Nephron (organoid): ENCODE data around the gene MTMR2.
"Not testable (repeated sequence)": the region's sequence is repeated elsewhere in the genome, so short reads cannot be mapped to it uniquely, and the experiment has no call there.

Experiments used
- H3K27ac Mint-ChIP-seq, 3 experiments: 2 replicates each; pipeline ENCODE4 v1.8.0; 2020; ENCODE audit warnings: mixed read lengths in 3 of 3, mild to moderate bottlenecking in 2 of 3, moderate library complexity in 1 of 3
- H3K27me3 Mint-ChIP-seq: 2 replicates; pipeline ENCODE4 v1.8.0; 2021; ENCODE audit warnings: low read depth, mild to moderate bottlenecking, moderate library complexity, mixed read lengths
- H3K36me3 Mint-ChIP-seq: 2 replicates; pipeline ENCODE4 v1.8.0; 2020; ENCODE audit warnings: low read depth, mixed read lengths
- H3K4me1 Mint-ChIP-seq: 2 replicates; pipeline ENCODE4 v1.8.0; 2020; ENCODE audit warnings: mixed read lengths
- H3K4me3 Mint-ChIP-seq, 3 experiments: 2 replicates each; pipeline ENCODE4 v1.8.0; 2020; ENCODE audit warnings: mild to moderate bottlenecking in 3 of 3, mixed read lengths in 3 of 3, moderate library complexity in 2 of 3
- H3K9me3 Mint-ChIP-seq: 2 replicates; pipeline ENCODE4 v1.8.0; 2020; ENCODE audit warnings: mixed read lengths
- TF ChIP-seq, protein P1 (sequence below), 3 experiments: fragments of 200-600 bp; sonication (generic); IDR thresholded peaks; one replicate each; pipeline ENCODE4 v1.5.0; 2021; ENCODE audit warnings: antibody characterized with exemption in 3 of 3; ENCODE audit not compliant: unreplicated experiment in 3 of 3

The MTMR2 gene

DNA sequence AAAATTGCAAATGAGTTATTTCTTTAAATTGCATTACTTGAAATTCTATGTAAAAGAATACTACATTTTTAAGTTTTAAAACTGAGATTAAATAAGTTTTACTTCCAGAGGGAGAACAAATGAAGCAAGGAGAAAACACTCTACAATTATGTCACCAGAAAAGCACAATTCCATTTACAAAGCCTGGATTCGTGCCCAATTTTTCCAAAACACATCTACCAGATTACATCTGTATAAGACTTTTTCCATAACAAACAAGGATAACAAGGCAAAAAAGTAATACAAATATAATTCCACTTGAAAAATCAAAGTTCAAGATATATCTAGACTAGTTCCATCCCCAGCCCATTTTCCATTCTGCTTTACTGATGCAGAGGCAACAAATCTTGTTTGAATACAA lies 40.5 kb downstream of the MTMR2 start:
- H3K27me3 Mint-ChIP-seq = no peaks in the 10 kb centered on the region
- no peak overlapping the region for H3K4me3 Mint-ChIP-seq
- H3K27ac Mint-ChIP-seq = no peak overlapping the region
- peaks cover 3% of the 10 kb centered on the region for H3K9me3 Mint-ChIP-seq
- H3K36me3 Mint-ChIP-seq = peaks cover 65% of the 10 kb centered on the region
- TF ChIP-seq, protein P1, sequence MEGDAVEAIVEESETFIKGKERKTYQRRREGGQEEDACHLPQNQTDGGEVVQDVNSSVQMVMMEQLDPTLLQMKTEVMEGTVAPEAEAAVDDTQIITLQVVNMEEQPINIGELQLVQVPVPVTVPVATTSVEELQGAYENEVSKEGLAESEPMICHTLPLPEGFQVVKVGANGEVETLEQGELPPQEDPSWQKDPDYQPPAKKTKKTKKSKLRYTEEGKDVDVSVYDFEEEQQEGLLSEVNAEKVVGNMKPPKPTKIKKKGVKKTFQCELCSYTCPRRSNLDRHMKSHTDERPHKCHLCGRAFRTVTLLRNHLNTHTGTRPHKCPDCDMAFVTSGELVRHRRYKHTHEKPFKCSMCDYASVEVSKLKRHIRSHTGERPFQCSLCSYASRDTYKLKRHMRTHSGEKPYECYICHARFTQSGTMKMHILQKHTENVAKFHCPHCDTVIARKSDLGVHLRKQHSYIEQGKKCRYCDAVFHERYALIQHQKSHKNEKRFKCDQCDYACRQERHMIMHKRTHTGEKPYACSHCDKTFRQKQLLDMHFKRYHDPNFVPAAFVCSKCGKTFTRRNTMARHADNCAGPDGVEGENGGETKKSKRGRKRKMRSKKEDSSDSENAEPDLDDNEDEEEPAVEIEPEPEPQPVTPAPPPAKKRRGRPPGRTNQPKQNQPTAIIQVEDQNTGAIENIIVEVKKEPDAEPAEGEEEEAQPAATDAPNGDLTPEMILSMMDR (IDR thresholded peaks at IDR 0.05; ENCODE audit: unreplicated experiment in 3 of 3) = no peak
- no peaks in the 10 kb centered on the region for H3K4me1 Mint-ChIP-seq

GRCh38 chr11:95877291-95877690 lies 46.6 kb downstream of the MTMR2 start:
- Mint-ChIP-seq H3K9me3 (peaks cover 30% of the 10 kb centered on the region), H3K27me3 (no peaks in the 10 kb centered on the region), H3K27ac (no peak overlapping the region), H3K36me3 (peaks cover 73% of the 10 kb centered on the region), H3K4me3 (no peak overlapping the region), H3K4me1 (no peaks in the 10 kb centered on the region)
- TF ChIP-seq, protein P1 (IDR thresholded peaks at IDR 0.05; ENCODE audit: unreplicated experiment in 3 of 3) = no peak

GRCh38 chr11:95870877-95871276 lies 53.0 kb downstream of the MTMR2 start:
- H3K27me3 Mint-ChIP-seq, H3K4me3 Mint-ChIP-seq, H3K27ac Mint-ChIP-seq, H3K4me1 Mint-ChIP-seq: not testable (repeated sequence)
- peaks cover 16% of the 10 kb centered on the region for H3K9me3 Mint-ChIP-seq
- H3K36me3 Mint-ChIP-seq = peaks cover 23% of the 10 kb centered on the region

GRCh38 chr11:95867105-95867504 lies 56.8 kb downstream of the MTMR2 start:
- Mint-ChIP-seq H3K36me3 (peaks cover 16% of the 10 kb centered on the region), H3K27me3 (no peaks in the 10 kb centered on the region), H3K4me3 (no peak overlapping the region), H3K27ac (no peak overlapping the region), H3K9me3 (peaks cover 2% of the 10 kb centered on the region), H3K4me1 (no peaks in the 10 kb centered on the region)
- TF ChIP-seq, protein P1 (IDR thresholded peaks at IDR 0.05; ENCODE audit: unreplicated experiment in 3 of 3) = no peak

DNA sequence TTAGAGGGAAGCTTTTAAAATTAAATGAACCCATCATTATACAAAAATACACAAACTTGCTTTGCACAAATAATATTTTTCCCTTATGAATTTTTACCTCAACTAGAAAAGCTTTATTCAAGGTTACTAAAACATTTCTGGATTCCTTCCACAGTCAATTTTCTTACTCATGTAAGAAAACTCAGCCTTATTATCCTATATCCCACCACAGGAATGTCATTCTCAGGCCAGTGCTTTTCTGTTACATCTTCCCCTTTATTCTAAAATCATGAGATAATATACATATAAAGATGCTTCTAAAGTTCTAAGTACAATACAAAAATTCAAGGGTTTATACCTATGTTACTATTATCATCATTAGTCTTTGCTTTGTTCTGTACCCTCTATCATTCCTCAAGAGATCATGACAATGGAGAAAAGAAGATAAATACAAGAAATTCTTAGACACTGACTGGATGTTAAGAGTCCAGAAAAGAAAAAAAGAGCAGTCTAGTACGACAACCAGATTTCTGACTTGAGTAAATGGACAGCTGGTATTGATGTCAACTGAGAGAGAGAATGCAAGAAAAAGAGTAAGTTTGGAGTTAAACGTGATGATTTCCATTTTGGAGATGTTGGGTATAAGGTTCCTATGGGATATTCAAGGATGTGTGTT lies 60.3 kb downstream of the MTMR2 start:
- peaks cover 26% of the 10 kb centered on the region for H3K36me3 Mint-ChIP-seq
- no peaks in the 10 kb centered on the region for H3K9me3 Mint-ChIP-seq
- TF ChIP-seq, protein P1 (IDR thresholded peaks at IDR 0.05; ENCODE audit: unreplicated experiment in 3 of 3) = no peak

DNA sequence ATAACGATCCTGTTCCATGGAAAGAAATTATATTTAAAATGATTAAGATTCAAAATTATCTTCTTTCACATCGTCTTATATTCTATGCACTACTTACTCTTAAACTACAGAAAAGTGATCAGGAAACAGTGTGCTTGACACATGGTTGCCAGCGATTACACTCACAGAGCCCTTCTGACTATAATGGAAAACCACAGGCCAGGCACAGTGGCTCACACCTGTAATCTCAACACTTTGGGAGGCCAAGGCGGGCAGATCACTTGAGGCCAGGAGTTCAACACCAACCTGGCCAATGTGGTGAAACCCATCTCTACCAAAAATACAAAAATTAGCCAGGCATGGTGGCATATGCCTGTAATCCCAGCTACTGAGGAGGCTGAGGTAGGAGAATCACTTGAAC lies 63.9 kb downstream of the MTMR2 start:
- H3K9me3 Mint-ChIP-seq, H3K4me3 Mint-ChIP-seq, H3K4me1 Mint-ChIP-seq, H3K27ac Mint-ChIP-seq, H3K27me3 Mint-ChIP-seq: not testable (repeated sequence)
- peaks cover 46% of the 10 kb centered on the region for H3K36me3 Mint-ChIP-seq

More for the DNA sequence above, 60.3 kb downstream of the MTMR2 start:
- Mint-ChIP-seq H3K4me3 (no peak overlapping the region), H3K4me1 (no peaks in the 10 kb centered on the region), H3K27me3 (no peaks in the 10 kb centered on the region), H3K27ac (no peak overlapping the region)

- not testable (repeated sequence) for H3K27ac Mint-ChIP-seq, H3K4me1 Mint-ChIP-seq, H3K4me3 Mint-ChIP-seq, H3K9me3 Mint-ChIP-seq, H3K27me3 Mint-ChIP-seq
- H3K36me3 Mint-ChIP-seq = peaks cover 36% of the 10 kb centered on the region
These were observed 69.5 kb downstream of the MTMR2 start for GRCh38 chr11:95854362-95854761.
